NT2/D1 (cell line): Measurements from ENCODE around the gene DDX5.

Experiments used
- SUZ12 ChIP-seq: IDR thresholded peaks from 2 replicates; pipeline ENCODE4 v1.6.1; 2011; ENCODE audit not compliant: insufficient read length, insufficient read depth; ENCODE audit errors: extremely low read depth
- ZNF274 ChIP-seq: IDR thresholded peaks from 2 replicates; pipeline ENCODE4 v1.6.1; 2011; ENCODE audit warnings: mild to moderate bottlenecking, low read depth, low read length

- no peak for TF ChIP-seq SUZ12
- no peak for TF ChIP-seq ZNF274
These were observed 27.7 kb upstream of the DDX5 start for GRCh38 chr17:64533784-64534183.
